Placental pericyte (primary cell): ENCODE data around the gene OR9Q1. TPM values are rescaled to one million over a fixed set of nuclear protein-coding genes. Genes with fewer than 3 reads are reported as not detected.

ENCODE experiments used
- small RNA-seq: library from RNA; depleted of rRNA; stranded (forward); fragments of <200 nt; gene quantifications from one replicate; pipeline ENCODE3, GENCODE V24; 2012; ENCODE audit warnings: low replicate concordance
- total RNA-seq: library from RNA; depleted of rRNA; stranded (reverse); fragments of >200 nt; gene quantifications from 2 replicates; pipeline ENCODE4 v1.2.3, GENCODE V29; 2012

OR9Q1 gene, protein sequence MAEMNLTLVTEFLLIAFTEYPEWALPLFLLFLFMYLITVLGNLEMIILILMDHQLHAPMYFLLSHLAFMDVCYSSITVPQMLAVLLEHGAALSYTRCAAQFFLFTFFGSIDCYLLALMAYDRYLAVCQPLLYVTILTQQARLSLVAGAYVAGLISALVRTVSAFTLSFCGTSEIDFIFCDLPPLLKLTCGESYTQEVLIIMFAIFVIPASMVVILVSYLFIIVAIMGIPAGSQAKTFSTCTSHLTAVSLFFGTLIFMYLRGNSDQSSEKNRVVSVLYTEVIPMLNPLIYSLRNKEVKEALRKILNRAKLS
- total RNA-seq: not detected in 2 replicates

DNA sequence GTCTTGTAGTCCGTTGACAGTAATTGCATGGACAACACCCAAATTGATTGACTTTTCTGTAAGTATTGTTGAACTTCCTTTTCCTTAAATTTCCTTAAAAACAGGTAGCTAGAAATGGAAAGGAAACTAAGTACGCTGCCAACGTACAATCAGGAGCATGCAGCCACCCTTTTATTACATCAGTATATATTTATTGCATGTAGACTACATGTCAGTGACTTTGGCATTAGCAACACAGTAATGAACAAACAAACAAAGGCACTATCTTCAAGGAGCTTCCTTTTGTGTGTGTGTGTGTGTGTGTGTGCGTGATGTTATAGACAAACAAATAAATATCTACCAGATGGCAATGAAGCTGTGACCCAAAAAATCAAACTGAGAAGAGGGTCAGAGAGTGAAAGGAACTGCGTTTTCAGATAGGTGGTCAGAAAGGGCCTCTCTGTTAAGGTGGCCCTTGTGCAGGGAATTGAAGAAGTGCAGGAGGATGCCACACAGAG is at the start of gene OR9Q1:
OR9Q1 (plus strand) TSS at position 447 of the 497 bp plus-strand sequence. CDS start 155,564 bp downstream, outside the sequence.

DNA sequence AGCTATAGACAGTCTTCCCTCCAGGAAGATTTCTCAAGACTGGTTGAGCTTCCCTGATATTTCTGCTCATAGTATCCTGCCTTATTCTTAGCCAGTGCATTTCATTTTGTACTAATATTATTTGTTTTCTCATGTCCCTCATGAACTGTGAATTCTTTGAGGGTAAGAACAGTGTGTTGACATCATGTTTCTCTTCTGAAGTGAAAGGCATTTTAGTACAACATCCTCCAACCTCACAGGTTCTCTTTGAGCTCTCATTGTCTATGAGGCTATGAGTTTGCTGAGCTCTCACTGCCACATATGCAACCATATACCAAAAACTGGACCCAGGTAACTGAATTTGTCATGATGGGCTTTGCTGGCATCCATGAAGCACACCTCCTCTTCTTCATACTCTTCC is 7.0 kb downstream of the OR9Q1 start, which contains the start of gene OR6Q1:
OR6Q1 (plus strand) TSS at position 301 of the 400 bp plus-strand sequence; CDS start at position 301, 0 bp downstream.

DNA sequence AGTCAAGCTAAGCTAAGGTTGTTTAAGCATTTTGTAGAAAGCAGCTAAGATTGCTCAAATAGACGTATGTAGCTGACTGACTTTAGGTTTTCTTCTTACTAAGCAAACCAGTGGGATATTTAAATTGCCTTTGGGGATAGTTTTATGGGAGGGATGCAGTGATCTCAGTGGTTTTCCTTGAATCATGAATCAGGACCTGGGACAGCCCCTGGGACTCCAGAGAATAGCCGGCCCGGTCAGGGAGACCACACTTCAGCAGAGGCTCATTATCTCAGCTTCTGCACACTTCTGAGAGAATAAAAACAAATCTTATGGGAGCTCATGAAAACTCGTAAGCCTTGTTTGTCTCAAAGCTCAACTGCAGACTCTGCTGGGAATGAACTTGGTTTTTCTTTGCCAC is 101.8 kb downstream of the OR9Q1 start, which contains the start of gene OR9I1:
OR9I1 (minus strand) TSS at position 62 of the 400 bp plus-strand sequence. CDS start 6,086 bp downstream, outside the sequence.

DNA sequence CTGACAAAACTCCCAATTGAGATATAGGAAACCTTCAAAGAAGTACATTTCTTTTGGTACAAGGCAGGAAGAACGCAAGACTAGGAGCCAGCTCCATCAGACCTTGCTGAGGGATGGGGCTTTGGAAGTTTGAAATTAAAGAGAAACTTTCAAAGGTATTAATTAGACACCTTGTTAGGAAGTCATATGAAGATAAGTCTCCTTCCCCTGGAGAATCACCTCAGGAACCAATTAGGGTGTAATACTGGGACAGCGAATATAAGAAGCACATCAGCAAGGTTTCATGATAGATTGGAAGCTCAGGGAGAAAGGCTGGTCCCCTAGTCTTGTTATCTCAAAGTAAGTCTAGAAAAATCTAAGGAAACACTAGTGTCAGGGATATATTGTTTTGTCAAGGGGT is 165.1 kb downstream of the OR9Q1 start, which contains the start of gene OR9Q2:
OR9Q2 (plus strand) TSS at position 301 of the 400 bp plus-strand sequence. CDS start 1,421 bp downstream, outside the sequence.

DNA sequence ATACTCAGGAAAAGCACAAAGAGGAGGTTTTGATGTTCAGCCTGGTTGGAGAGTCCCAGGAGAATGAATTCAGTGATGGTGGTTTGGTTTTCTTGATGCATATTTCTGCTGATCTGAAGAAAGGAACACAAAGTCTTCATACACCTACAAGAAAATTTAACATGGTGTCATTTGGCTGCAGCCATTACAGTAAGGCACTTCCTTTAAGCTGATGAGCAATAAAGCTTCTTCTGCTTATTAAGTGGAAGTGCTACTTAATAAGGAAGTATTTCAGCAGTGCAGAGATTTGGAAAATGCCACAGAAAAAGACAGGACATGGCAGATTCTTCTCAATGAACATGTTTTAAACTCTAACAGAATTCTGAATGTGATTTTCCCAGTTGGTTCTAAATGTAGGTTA is 180.4 kb downstream of the OR9Q1 start, which contains the start of gene OR1S2:
OR1S2 (minus strand) TSS at position 101 of the 400 bp plus-strand sequence; CDS start at position 101, 0 bp downstream.

DNA sequence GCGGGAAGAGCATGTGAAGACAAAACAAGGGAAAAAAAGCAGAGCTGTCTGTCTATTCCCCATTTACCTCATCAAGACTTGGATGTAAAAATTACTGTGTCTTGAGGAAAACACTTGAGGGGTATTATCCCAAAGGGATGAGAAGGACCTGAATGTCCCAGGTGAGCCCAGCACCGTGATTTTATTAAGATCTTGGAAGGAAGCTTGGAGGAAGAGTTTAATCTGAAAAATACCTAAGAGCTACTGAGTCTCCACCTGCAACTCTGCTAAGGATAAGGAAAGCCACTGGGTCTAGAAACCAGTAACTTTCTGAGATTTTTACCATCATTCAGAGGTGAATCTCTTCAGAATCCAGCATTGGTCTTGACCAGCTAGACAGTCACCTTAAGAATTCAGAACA is 188.7 kb downstream of the OR9Q1 start, which contains the start of gene OR1S1:
OR1S1 (plus strand) TSS at position 301 of the 400 bp plus-strand sequence.

Small RNAs within 50 kb of the gene (small RNA-seq; reads per million reads assigned to genes)
- gene RNU6-899P: not detected

Other genes with a start within 250 kb of the OR9Q1 start
- not detected in 2 replicates for gene OR6Q1, start 7.1 kb downstream of the OR9Q1 start, total RNA-seq
- gene OR9I1, start 101.6 kb downstream of the OR9Q1 start, total RNA-seq: not detected in 2 replicates
- gene OR9Q2, start 165.2 kb downstream of the OR9Q1 start, total RNA-seq: not detected in 2 replicates
- gene OR1S2, start 180.3 kb downstream of the OR9Q1 start, total RNA-seq: not detected in 2 replicates
- not detected in 2 replicates for gene OR1S1, start 188.8 kb downstream of the OR9Q1 start, total RNA-seq
- gene OR10Q1, start 205.0 kb downstream of the OR9Q1 start, total RNA-seq: not detected in 2 replicates
- gene OR10W1, start 244.4 kb downstream of the OR9Q1 start, total RNA-seq: not detected in 2 replicates